HuH-7.5 (cell line): ENCODE data around the gene ATP8A1.
"Not testable (repeated sequence)": the region's sequence is repeated elsewhere in the genome, so short reads cannot be mapped to it uniquely, and the experiment has no call there.

Experiments
- DNase-seq: peaks from one replicate; pipeline ENCODE4 v3.0.0; 2011; ENCODE audit warnings: low spot score

Gene ATP8A1

DNA sequence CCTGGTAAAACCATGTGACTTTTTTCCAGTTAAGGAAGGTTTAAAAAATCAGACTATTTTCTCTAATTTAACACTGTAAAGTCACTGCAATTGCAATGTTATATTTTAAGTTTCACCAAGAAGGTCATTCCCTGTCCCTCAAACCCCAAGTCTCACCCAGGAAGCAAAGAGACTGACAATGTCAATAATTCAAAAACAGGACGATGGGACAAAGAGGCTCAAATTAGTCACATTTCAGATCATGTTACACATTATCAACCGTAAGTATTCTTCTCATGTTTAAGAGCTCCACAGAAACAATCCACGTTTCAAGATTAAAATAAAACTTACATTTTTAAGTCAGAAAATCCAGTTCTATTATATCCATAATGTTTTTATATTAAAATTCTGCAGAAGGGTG is 246.5 kb downstream of the ATP8A1 start:
- no peak for DNase-seq

DNA sequence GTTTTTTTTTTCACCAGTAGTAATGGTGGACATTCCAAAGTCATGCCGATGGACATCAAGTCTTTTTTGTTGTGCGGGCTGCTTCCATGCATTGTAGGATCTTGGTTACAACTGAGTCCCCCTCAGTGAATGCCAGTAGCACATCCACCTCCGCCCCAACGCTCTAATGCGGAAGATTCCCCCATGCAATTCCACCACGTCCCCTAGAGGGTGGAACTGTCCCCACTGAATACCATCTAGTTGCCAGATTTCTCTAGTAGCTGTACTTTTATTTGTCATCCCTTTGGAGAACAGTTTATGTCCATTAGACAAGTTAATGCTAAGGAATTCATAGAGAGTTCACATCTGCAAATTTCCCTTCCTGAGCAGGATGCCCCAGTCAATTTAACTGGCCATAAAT is 252.9 kb downstream of the ATP8A1 start:
- no peak for DNase-seq

DNA sequence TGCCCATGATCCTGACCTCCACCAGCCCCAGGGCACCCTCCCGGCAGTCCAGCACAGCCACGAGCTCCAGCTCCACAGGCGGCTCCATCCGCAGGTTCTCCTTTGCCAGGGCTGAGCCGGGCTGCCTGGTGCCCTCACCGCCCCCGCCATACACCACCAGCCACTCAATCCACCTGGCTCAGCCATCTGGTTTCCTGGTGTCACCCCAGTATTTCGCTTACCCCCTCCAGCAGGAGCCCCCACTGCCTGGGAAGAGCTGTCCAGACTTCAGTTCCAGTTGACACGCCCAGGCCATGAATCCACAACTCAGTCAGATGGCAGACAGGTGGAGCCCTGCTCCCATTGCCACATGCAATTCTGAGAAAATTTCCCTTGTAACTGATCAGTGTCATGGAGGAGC is 255.7 kb downstream of the ATP8A1 start:
- DNase-seq: no peak

DNA sequence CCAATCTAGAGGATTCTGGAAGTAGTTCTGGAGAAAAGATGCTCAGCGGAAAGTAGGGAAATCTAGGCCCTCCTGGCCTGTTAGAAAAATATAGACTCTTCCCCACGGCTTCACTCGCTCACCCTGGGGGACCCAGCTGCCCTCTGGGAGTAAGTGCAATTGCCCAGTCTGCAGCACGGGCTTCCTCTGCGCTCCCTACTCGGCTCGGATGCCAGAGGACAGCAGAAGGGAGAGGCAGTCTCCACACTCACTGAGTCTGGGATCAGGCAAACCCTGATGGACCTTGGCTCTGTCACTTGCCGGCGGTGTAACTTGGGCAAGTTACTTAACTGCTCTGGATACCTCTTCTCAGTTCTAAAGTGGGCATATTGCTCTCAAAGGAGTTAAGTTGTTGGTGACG is 257.5 kb downstream of the ATP8A1 start:
- DNase-seq: no peak

DNA sequence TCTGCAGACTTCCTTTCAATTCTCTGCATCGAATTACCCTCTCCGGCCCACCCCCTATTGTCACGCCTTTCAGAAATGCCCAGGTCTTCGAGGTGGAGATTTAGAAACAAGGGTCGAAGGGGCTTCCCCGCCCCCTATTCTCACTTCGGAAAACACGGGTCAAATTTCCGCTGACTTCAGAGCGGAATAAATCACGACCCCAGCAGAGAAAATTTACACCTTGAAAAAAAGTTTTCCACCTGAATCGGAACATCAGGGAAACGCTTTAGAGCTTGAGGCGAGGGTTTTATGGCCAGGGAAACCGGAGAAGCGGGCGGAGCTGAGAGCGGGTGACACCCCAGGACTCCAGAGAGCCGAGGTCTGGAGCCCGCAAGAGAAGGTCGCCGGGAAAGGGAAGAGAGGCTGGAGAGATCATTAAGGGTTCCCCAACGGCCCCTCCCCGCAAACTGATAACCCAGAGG is 258.0 kb downstream of the ATP8A1 start:
- no peak for DNase-seq

DNA sequence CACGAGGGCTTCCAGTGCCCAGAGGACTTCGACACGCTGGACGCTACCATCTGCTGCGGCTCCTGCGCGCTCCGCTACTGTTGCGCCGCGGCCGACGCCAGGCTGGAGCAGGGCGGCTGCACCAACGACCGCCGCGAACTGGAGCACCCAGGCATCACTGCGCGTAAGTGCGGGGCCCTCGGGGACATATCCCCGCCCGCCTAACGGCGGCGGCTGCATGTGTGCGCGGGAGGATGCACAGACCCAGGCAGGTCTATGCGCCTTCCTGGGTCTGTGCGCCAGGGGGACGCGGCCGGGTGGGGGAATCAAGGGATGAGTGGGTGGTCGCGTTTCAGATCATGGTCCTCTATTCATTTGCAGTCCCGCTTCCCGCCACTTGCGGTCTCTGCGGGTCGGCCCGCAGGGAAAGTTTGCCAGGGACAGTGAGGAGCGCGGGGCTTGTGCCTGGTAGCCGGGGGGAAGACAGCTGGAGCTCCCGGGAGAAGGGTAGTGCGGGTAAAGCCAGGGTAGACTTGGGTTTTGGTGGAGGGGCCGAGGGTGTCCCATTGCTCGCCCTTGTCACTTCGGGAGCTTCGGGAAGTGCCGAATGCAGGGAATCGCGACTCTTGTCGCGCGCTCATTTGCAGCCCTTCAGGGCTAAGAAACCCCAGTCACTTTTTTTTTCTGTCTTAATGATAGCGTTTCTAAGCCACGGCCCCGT is 258.6 kb downstream of the ATP8A1 start:
- no peak for DNase-seq

DNA sequence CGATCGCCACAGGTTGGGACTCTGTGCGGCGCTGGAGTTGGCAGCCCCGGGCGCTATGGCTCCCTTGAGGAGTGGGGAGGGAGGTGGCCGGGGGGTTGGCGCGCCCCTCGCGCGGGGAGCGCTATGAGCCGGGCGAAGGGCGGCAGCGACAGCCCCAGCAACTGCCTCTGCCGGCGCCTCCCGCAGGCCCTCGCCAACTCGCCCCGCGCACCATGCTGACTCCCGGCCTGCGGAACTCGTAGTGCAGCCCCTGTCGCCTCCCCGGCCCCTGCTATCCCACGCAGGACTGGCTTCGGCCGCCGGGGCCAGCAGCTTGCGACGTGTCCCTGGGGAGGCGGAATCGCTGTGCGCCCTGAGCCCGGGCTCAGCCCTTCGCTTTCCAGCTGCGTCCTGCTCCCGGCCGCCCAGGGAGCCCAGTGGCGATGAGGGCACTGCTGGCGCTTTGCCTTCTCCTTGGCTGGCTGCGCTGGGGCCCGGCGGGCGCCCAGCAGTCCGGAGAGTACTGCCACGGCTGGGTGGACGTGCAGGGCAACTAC is 259.2 kb downstream of the ATP8A1 start:
- DNase-seq: no peak

DNA sequence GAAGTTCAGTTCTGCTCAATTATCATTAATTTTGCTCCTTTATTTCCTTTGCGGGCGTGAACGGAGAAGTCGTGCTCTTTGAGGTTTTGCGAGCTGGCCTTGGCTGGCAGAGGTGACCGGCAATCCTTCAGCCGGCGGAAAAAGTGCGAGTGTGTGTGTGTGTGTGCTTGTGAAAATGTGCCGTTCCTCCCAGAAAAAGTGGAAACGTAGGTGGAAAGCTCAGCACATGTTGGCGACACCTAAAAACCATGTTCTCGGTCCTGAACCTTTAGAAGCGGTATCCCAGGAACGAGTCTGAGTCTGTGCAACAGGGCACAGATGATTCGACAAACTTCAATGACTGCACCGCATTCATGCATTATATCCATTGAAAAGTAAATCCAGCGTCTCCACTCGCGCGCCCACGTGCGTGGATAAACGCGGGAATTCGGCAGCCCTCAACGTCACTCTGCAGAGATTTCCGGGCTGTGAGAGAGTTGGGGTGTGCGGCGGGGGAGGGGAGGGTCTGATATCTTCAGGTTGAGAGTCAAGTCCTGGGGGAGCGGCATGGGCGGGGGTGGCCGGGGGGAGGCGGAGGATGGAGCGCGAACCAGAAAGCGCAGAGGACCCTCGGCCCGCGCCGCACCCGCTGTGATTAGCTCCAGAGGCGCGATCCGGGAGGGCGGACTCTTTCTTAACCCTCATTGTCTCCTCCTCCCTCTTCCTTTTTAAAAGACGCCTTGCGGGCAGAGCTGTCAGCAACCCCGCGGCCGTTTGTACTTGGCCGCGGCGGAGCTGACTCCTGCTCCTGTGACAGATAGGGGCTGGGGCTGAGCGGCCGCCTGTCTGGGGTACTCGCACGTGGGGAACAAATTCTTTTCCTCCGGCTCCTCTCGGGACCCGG is 259.9 kb downstream of the ATP8A1 start, which contains the start of gene SHISA3:
Gene SHISA3, plus strand, starts transcription at position 737 of the 883 bp plus-strand sequence. CDS start 569 bp downstream, outside the sequence.
- DNase-seq: no peak

DNA sequence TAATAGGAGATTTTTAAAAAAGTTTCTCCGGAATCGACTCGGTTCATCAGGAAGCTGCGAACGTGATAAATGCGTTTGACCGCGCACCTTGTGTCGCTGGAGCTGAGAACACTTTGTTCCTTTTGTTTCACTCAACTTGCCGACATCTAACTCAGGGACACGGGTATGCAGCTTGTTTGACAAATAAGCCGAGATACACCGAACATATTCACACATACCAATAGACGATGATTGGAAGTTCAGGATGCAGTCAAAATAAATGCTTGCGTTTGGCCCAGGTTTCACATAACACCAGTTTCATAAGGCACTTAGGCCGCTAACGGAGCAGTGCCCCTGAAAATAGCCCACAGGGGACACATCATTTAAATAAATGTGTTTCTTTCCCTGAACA is 260.5 kb downstream of the ATP8A1 start:
- no peak for DNase-seq

DNA sequence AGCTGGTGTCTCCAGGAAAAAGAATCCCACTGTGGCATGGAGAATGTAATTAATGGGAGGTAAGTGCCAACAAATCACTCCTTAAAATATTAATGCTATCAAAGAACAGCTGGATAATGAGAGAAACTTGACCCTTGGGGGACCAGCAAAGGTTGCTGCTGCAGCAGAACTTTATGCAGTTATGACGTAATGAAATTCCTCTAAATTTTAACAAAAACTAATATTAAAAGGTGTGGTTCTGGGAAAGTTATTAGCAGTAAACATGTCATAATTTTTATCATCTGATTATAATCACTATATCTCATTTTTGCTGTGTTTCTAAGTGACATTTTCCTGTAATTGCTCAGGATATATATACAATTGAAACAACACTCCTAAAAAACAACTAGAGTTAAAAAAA is 261.3 kb downstream of the ATP8A1 start:
- no peak for DNase-seq

DNA sequence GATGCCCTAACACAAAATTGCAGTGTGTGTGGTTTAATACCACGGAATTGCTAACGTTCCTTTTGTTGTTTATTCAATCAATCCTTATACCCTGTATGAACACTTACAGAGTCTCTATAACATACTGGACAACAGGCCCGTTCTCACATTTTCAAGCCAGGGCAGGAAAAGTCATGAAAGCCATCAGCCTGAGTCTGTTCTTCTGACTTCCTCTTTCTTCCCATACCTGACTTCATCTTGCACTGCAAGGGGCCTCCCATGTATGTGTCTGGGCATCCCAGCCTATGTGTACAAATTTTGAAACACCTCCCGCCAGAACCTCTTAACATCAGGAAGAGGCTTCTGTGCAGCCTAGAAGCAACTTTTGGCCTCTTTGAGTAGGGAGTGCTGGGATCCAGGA is 264.5 kb downstream of the ATP8A1 start:
- DNase-seq: no peak

DNA sequence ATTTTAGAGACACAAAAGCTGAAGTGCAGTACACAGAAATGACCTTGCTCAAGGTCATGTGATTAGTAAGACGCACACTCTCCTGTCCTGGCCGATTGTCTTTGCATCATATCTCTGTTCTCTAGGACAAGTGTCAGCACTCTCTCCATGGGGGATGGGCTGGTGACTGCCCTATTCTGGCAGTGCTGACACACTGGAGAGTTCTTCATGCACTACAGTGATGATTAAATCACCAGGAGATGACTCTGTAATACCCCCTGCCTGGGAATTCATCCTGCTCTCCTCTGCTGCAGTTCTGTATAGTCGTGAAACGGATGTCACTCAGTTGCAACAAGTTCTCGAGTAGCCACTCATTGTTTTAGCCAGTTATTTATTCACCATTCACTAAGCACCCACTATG is 264.9 kb downstream of the ATP8A1 start:
- DNase-seq: no peak

DNA sequence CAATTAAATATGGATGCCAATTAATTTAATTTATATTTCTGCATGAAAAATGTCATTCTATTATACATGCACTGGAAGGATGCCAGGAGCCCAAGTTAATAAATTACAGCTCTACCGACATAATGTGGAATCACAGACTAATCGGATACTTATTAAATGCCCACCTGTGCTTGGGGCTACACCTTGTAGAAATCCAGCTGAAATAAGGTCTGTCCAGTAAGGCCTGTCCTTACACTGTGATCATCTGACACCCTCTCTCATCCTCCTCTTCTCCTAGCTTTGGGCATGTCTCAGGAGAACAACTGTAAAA is 265.6 kb downstream of the ATP8A1 start:
- DNase-seq: no peak

DNA sequence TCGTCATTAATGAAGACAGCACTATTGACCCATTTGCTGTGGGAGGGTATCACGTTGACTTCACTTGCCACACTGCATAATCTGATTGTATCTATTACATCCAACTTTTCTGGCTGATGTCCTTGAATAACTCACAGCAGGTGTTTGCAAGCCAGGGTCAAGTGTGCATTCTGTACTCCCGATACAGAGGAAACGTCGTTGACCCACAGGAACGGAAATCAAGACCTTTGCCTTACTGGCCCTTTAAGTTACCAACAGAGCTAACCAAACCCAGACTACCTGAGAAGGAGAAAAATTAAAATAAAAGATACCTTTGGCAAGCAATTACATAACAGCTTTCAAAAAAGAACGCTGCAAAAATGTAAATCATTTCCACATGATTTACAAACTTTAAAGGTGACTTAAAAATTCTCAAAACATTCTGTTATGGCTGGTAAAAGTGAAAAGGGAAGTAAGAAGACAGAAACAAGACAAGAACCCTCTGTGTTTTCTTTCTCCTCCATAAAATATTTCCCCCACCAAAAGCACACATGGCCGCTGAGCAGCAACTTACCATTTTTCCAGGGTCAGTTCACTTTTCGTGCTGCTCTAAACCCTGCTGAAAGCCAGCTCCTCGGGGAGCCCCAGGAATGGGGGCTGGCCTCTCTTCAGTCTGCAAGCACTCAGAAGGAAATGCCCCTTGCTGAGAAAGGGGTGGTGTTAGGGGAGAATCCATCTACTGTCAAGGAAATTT is 266.1 kb downstream of the ATP8A1 start:
- no peak for DNase-seq

DNA sequence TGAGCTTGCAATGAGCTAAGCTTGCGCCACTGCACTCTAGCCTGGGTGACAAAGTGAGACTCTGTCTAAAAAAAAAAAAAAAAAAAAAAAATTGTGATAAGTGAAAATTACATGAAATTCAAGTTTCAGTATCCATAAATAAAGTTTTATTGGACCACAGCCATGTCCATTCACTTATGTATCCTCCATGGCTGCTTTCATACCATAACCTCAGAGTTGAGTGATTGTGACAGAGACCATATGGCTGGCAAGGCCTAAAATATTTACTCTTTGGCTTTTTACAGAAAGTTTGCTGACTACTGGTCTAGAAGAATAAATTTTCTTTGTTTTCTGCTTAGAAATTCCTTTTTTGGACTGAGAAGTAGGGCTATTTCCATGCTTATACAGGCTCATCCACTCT is 271.4 kb downstream of the ATP8A1 start:
- DNase-seq: no peak

DNA sequence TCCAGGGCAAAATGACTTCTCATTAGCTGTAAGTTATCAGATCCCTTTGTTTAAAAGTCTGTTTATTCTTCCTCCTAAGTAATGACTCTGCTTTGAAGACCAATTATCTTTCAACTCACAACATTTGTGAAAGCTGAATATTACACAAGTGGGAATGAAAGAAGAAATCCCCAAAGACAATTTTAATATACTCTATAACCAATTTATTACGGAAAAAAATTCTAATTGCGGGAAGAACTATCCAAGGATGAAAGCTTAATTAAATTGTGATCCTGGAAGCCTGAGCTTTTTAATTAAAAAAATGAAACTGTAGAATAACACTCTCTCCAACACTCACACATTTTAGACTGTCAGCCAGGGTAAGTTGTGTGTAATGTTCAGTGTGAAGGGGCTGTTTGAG is 275.2 kb downstream of the ATP8A1 start:
- no peak for DNase-seq

DNA sequence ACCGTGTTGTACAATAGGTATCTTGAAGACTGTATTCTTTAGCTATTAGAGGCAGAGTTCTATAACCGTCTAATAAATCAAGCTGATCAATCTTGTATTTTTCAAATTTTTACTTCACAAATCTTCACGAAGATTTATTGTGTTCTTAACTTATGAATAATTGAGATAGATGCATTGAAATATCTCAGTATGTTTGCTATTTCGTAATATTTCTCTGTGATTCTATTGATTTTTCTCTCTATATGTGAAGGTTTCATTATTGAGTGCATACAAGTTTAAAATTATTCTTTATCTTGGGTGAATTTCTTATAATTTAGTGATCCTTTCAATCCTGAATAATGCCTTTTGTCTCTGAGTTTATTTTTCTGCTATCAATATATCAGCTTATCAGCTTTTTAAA is 279.4 kb downstream of the ATP8A1 start:
- DNase-seq: no peak

DNA sequence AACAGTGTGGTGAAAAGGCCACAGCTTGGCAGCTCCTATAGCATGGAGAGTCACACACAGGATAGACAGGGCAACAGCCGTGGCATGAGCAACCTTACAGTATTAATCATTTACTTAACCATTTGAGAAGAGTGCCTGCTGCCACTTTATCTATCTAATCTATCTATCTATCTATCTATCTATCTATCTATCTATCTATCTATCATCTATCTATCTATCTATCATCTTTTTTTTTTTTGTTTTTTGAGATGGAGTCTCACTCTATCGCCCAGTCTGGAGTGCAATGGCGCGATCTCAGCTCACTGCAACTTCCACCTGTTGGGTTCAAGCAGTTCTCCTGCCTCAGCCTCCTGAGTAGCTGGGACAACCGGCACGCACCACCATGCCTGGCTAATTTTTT is 284.6 kb downstream of the ATP8A1 start:
- DNase-seq: not testable (repeated sequence)

DNA sequence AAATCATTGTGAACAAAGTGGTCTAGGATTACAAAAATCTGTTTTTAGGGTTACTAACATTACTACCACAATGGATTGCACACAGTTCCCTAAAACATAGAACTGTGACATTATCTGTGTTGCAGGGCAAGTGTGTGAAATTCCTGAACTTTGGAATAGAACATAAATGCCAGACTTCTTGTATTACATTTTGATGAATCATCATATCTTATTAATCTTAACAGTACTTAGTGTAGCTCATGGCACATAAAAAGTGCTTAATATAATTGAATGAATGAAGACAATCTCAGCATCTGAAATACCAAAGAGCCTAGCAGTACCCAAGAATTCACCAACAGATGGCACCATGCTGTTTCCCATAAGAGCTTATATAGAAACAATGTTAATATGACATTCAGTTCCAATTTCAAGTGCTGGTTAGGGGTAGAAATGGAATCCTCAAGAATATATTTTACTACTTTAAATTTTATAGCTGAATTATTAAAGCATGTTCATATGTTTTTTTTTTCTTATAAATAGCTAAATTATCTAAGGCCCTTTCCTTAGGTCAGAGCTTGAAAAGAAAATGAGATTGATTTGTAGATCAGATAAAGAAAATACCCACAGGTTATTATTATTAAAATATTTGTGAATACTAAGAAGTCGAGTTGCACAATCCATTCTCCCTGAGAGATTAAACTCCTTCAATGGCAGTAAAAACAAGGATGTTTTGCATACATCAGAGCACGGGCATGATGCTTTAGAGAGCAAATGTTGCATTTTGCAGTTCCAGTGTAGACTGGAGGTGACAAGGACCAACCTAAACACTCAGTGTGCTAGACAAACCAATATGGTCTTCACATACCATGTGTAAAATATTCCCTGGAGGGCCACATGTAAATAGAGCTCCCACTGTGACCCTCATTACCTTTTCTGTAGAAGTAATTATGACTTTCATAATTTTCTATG is 285.3 kb downstream of the ATP8A1 start:
- no peak for DNase-seq

DNA sequence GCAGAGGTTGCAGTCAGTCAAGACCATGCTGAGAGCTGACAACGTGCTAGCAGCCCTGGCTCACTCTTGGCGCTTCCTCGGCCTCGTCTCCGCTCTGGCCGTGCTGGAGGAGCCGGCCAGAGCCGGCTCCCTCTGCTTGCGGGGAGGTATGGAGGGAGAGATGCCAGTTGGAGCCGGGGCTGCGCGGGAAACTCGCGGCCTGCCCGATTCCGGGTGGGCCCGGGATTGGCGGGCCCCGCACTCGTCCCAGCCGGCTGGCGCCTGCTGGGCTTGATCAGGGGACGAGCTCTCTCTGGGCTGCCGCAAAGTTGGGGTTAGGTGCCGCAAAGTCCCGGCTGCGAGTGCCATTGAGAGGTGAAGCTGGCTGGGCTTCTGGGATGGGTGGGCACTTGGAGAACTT is 287.4 kb downstream of the ATP8A1 start:
- no peak for DNase-seq

DNA sequence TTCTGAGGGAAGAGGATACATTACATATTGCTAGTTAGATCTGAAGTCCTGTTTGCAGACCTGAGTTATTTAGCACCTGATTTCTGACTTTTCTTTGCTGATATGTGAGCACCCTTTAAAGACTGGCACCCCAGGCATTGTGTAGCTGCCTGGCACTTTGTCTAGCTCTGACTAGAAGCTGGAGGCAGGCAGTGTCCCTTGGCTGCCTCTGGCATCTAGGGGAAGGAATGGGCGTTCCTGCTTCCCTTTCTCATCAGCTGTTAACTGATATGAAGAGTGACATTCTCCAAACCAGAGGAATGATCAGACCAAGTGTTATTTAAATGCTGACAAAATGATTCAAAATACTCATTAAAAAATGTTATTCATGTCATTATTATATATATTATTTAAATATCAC is 289.9 kb downstream of the ATP8A1 start:
- no peak for DNase-seq
